HG03354 (cell line): ENCODE data around the gene SRSF3.

Experiments
- ATAC-seq: cut with Tn5 transposase; IDR thresholded peaks from one replicate; pipeline ENCODE4 v1.9.1; 2021; ENCODE audit warnings: mild to moderate bottlenecking; ENCODE audit not compliant: unreplicated experiment, poor library complexity, severe bottlenecking

Gene SRSF3

GRCh38 chr6:36594029-36594815 lies at the start of gene SRSF3:
TSS of gene SRSF3 (plus strand) at chr6:36594362. CDS start at chr6:36596763, 2,401 bp downstream.
- peak; percentile 78 for ATAC-seq

- ATAC-seq = no peak
Observed at GRCh38 chr6:36545767-36546307, 48.3 kb upstream of the SRSF3 start.

GRCh38 chr6:36546308-36546919 lies 47.7 kb upstream of the SRSF3 start:
- ATAC-seq = no peak

- ATAC-seq = peak; percentile 86
Observed at GRCh38 chr6:36546920-36547645, 47.1 kb upstream of the SRSF3 start, which contains the start of gene STK38. TSS of gene STK38 (minus strand) at chr6:36547479. CDS start at chr6:36540202, 7,277 bp downstream.

DNA sequence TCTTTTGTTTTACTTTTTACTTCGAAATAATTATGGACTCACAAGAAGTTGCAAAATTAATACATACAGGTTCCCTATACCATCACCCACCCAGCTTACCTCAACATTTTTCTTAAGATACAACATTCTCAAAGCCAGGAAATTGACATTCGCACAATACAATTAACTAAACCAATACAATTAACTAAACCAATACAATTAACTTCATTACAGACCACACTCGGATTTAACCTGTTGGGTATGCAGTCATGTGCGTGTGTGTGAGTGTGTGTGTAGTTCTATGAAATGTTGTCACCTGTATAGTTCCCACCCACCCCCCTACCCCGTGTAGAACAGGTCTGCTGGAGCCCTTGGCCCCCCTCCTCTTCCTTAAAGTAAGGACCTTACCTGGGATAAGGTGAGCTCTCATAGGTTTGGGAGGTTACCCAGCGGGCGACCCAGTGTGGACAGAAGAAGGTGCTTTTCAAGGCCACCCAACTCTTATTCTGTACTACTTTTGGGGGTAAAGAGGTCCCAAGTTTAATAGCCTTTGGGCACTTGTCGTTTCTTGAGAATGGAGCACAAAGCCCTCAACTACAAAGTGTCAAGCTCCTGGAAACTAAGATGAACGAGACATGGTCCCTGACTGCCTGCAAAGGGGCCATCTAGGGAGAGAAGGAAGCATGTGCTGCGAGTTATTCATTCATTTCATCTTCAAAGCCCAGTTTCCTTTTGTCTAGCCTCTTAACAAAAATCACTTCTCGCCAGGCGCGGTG lies 46.3 kb upstream of the SRSF3 start:
- no peak for ATAC-seq

GRCh38 chr6:36548401-36548743 lies 45.8 kb upstream of the SRSF3 start:
- ATAC-seq = no peak

- no peak for ATAC-seq
Observed at GRCh38 chr6:36550473-36551000, 43.6 kb upstream of the SRSF3 start.

DNA sequence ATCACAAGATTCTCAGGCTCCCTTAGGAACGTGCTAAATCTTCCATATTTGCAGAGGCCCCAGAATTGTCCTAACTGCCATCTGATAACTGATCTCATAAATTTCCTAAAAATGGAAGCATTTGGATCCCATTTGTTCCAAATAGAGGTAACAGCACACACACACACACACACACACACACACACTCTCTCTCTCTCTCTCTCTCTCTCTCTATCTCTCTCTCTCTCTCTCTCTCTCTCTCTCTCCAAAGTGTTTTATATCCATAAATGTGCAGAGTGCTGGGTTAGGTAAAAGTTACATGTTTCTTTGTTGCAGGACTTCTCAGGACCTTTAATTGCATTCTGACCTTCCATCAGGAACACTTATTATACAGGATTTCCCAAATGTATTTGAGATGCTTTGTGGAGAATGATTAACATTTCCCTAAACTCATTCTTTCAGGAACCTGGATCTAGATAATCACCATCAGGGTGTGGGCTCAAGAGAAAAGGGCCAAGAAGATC lies 38.4 kb upstream of the SRSF3 start:
- no peak for ATAC-seq

DNA sequence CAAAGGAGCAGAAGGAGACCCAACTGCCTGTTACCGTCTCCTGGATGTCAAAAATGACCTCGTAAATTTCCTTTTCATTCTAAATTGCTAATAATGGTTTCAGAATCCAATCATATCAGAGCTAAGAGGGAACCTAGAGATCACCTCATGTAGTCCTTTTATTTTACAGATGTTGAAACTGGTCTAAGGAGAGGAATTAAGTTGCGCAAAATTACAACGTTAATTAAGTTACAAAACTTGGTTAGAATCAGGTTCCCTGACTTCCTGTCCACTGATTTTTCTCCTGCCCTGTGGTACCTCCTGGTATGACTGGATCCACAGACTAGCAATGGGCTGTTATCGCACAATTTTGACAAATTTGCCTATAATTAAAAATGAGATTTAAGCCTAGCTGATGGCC lies 37.9 kb upstream of the SRSF3 start:
- no peak for ATAC-seq

- peak; percentile 52 for ATAC-seq
Observed at GRCh38 chr6:36559011-36559793, 35.0 kb upstream of the SRSF3 start.

DNA sequence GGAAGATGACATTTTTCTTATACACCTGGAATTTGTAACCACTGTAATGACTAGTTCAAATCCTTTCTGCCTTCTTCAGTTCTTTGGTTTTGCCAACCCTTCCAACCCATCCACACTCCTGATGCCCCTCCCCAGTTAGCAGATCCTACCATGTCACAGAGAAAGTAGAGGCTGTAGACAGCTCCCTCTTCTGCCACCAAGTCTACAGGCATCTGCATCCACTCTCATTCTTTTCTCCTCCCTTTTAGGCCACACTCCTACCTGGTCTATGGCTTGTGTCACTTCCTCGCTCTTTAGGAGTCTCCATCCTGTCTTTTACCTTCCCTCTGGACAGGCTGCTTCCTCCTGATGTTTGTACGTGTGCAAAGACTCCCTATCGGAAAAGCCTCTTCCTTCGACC lies 33.3 kb upstream of the SRSF3 start:
- no peak for ATAC-seq

- no peak for ATAC-seq
Observed at GRCh38 chr6:36563237-36563927, 30.8 kb upstream of the SRSF3 start.

GRCh38 chr6:36563928-36564284 lies 30.3 kb upstream of the SRSF3 start:
- ATAC-seq = no peak

GRCh38 chr6:36566418-36566905 lies 27.7 kb upstream of the SRSF3 start:
- ATAC-seq = no peak

- no peak for ATAC-seq
Observed at GRCh38 chr6:36570264-36570663, 23.9 kb upstream of the SRSF3 start.

DNA sequence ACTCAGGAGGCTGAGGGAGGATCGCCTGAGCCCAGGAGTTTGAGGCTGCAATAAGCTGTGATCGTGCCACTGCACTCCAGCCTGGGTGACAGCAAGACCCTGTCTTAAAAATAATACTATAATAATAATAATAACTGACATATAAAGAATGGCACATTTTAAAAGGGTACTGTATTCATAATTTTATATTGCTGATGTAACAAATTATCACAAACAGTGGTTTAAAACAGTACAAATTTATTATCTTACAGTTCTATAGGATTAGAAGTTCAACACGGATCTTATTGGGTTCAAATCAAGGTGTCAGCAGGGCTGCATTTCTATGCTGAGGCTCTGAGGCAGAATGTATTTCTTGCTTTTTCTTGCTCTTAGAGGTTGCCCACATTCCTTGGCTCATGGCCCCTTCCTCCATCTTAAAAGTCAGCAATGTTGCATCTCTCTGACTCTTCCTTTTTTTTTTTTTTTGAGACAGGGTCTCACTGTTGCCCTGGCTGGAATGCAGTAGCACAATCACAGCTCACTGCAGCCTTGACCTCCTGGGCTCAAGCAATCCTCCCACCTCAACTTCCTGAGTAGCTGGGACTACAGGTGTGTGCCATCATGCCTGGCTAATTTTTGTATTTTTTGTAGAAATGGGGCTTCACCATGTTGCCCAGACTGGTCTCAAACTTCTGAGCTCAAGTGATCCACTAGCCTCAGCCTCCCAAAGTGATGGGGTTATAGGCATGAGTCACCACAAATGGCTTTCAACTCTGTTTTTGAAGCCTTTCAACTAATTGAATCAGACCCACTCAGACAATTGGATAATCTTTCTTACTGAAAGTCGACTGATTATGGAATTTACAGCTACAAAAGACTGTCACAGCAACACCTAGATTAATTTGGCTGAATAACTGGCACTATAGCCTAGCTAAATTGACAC lies 22.8 kb upstream of the SRSF3 start:
- ATAC-seq = no peak
